Heart left ventricle (tissue), 16 donors: ENCODE data around the gene RARRES2. TPM values are rescaled to one million over a fixed set of nuclear protein-coding genes. Genes with fewer than 3 reads are reported as not detected.

ENCODE experiments used
- ATAC-seq, 4 donors: fragments of 200-7000 bp; cut with Tn5 transposase; one replicate each; pipeline ENCODE4 v1.9.1; 2020 to 2022; ENCODE audit warnings: moderate library complexity in 4 of 4, mild to moderate bottlenecking in 3 of 4, moderate number of reproducible peaks in 1 of 4
- DNase-seq, 5 donors: peaks; one replicate each; pipeline ENCODE4 v3.0.0-alpha.2; 2020
- H3K27ac ChIP-seq, 12 donors: fragments of 200-600 bp; sonication (generic) in 4 of 12; one replicate each; pipeline versions ENCODE4 v1.5.0 to v1.8.0; 2016 to 2022; ENCODE audit warnings: mild to moderate bottlenecking in 2 of 12
- H3K27me3 ChIP-seq, 9 donors: fragments of 200-600 bp; sonication (generic) in 2 of 9; one replicate each; pipeline versions ENCODE4 v1.5.1 to v1.8.0; 2016 to 2022; ENCODE audit warnings: mild to moderate bottlenecking in 3 of 9
- H3K36me3 ChIP-seq, 9 donors: fragments of 200-600 bp; sonication (generic) in 2 of 9; one replicate each; pipeline versions ENCODE4 v1.5.0 to v1.8.0; 2018 to 2022; ENCODE audit warnings: mild to moderate bottlenecking in 2 of 9
- H3K4me1 ChIP-seq, 12 donors: fragments of 200-600 bp; sonication (generic) in 4 of 12; one replicate each; pipeline versions ENCODE4 v1.5.0 to v1.8.0; 2016 to 2022; ENCODE audit warnings: mild to moderate bottlenecking in 3 of 12
- H3K4me3 ChIP-seq, 12 donors: fragments of 200-600 bp; sonication (generic) in 4 of 12; one replicate each; pipeline versions ENCODE4 v1.5.0 to v1.8.0; 2017 to 2022; ENCODE audit warnings: mild to moderate bottlenecking in 9 of 12, moderate library complexity in 4 of 12
- H3K9me3 ChIP-seq, 12 donors: fragments of 200-600 bp; sonication (generic) in 4 of 12; one replicate each; pipeline versions ENCODE4 v1.5.0 to v1.8.0; 2016 to 2022; ENCODE audit warnings: mild to moderate bottlenecking in 1 of 12
- POLR2A ChIP-seq, 2 donors: fragments of 450-650 bp; IDR thresholded peaks; one replicate each; pipeline ENCODE4 v1.6.1; 2017; ENCODE audit warnings: antibody characterized with exemption in 2 of 2, mild to moderate bottlenecking in 2 of 2, moderate library complexity in 2 of 2
- WGBS, 4 donors: extraction: QIAGEN DNeasy Blood & Tissue Kit in 2 of 4; methylation state at CpG; one replicate each; pipeline versions ENCODE4 v1.1.5 to v1.1.7; 2013 to 2018; 5-methylcytosine and 5-hydroxymethylcytosine counted together
- intact Hi-C, 10 donors: fragments of 100-400 bp; cut with DNase I; formaldehyde crosslinking; loops; one replicate each; pipeline versions ENCODE4 v1.11.1 to v1.14.2; 2022
- long read RNA-seq, 3 donors: library from polyadenylated mRNA; unstranded; transcript quantifications; one replicate each; pipeline ENCODE4 v2.0.0, GENCODE V29; 2020 to 2021
- polyA plus RNA-seq, 2 donors: library from polyadenylated mRNA; stranded (reverse); fragments of 200-250 nt; gene quantifications; one replicate each; pipeline ENCODE4 v1.2.3, GENCODE V29; 2013
- total RNA-seq, 9 donors: library from RNA; depleted of rRNA in 2 of 9; stranded (reverse); fragments of >200 nt in 2 of 9; fragmentation: NEBNext Ultra II Directional in 3 of 9; extraction: Animal tissue kit (Norgen Biotek cat#: 25700) in 3 of 9; gene quantifications; one replicate each; pipeline versions ENCODE4 v1.1.0 to v1.2.4, GENCODE V29; 2016 to 2023
- TF ChIP-seq, protein P1 (sequence below), 12 donors: fragments of 200-600 bp; sonication (generic) in 4 of 12; IDR thresholded peaks; one replicate each; pipeline versions ENCODE4 v1.5.0 to v1.8.0; 2018 to 2022; ENCODE audit warnings: antibody characterized with exemption in 12 of 12, mild to moderate bottlenecking in 5 of 12
- donor health status: ischemic (EF 13 %, LVEDD 7.1; RV severe dilation, severe dysfunction).
- donor health status: healthy with polysubstance abuse.
- donor health status: DM: no; HTN: yes; CAD: no.
- donor health status: DM: no; HTN: no; CAD: no.
- donor health status: ischemic (EF 25% LVEDD 6.9; RV normal size, moderate dysfunction).
- donor health status: ischemic (EF 25% LVEDD 5.7; RV mildly dilated, moderate dysfunction).
- donor health status: healthy.
- donor health status: DM: yes; HTN: yes; CAD: no.
- donor health status: ischemic (EF 35%, LVEDD 5.7; RV mildly dilated, moderate dysfunction).
- donor health status: nonischemic (EF 11% LVEDD 7.7; RV severe dilation, severe dysfunction).
- donor health status: DM: yes; HTN: yes; CAD: no.
- donor health status: PGD.
- donor health status: ischemic (EF 29% LVEDD 5.4; RV normal size, mild dysfunction).
- donor health status: nonischemic (EF 23%, LVEDD 6.1; RV moderate dilation, normal function).

The RARRES2 gene
- total RNA-seq (100 to 1,000 TPM in 2 of 9 donors, 10 to 100 TPM in 3, 1 to 10 TPM in 4; 3.9 to 108 (median 12.6) TPM), polyA plus RNA-seq (10 to 100 TPM in 1 of 2 donors, 1 to 10 TPM in 1; 9.2 to 16.0 TPM)
- long read RNA-seq, donor 1, transcript RARRES2-201 (6 exons, 740 nt) = major isoform, 5 of 5 reads
- long read RNA-seq, donor 1, partial matches to known transcripts = 0 of 5 reads
- long read RNA-seq, donor 1, other reads (novel, unspliced or antisense) = 0 of 5 reads
- long read RNA-seq, donor 2, partial matches to known transcripts = 0 of 1 reads
- long read RNA-seq, donor 2, other reads (novel, unspliced or antisense) = 0 of 1 reads
- long read RNA-seq, donor 3, partial matches to known transcripts = 0 of 3 reads
- long read RNA-seq, donor 3, other reads (novel, unspliced or antisense) = 0 of 3 reads

DNA sequence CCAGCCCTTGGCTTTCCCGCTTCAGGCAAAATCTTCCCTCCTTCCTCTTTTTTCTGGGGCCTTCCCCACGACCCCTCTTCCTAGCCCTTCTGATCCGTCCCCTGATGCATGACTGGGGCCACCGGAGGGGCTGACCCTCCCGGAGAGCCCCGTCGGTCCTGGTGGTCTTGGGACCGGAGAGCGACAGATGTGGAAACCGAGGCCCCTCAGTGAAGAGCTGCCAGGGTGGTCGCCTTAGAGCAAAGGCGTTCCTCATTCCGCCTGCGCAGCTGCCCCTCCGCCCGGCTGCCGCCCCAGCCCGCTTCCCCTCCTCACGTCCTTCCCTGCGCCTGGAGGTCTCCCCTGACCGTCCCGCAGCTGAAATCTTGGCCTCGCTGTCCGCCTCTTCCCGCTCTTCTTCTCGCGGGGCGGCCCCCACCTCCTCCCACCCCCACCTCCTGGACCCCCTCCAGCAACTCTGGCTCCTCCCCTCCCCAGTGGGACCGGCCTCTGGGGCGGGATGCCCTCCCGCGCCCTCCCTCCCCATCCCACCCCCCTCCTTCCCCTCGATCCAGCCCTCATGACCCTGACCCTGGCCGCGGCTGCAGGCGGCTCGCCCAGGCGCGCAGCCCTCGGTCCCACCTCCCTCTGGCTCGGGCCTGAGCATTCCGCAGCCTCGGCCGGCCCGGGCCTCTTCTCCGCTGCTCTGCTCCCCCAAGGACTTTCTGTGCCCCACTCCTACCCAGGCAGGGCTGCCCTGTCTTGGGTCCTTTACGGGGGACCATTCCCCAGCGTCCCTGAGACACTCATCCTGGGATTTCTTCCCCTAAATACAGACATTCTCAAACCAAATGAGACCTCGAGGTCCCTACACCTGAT, at the start of gene RARRES2:
Gene RARRES2 (minus strand): TSS at position 367 of the 858 bp plus-strand sequence. CDS start 1,020 bp downstream, outside the sequence.
- intact Hi-C loops = no loop called here
- peak within 1 kb of the TSS; percentile 8 to 65 (median 48) for H3K4me3 ChIP-seq
- peak within 1 kb of the TSS in 7 of 12 donors; percentile 0 to 93 (median 46) for H3K27ac ChIP-seq
- peaks cover 0 to 27% (median 12%) of the 10 kb centered on the region in 12 donors for H3K4me1 ChIP-seq
- ATAC-seq (peak in 3 of 4 donors; percentile 52 to 71 (median 68)), DNase-seq (peak in 4 of 5 donors; percentile 49 to 78 (median 60))
- H3K9me3 ChIP-seq = peaks cover 0 to 10% (median 2%) of the 10 kb centered on the region in 12 donors
- peaks cover 0 to 42% (median 7%) of the 10 kb centered on the region in 9 donors for H3K27me3 ChIP-seq
- no peak for TF ChIP-seq POLR2A (IDR thresholded peaks at IDR 0.05)
- TF ChIP-seq, protein P1, sequence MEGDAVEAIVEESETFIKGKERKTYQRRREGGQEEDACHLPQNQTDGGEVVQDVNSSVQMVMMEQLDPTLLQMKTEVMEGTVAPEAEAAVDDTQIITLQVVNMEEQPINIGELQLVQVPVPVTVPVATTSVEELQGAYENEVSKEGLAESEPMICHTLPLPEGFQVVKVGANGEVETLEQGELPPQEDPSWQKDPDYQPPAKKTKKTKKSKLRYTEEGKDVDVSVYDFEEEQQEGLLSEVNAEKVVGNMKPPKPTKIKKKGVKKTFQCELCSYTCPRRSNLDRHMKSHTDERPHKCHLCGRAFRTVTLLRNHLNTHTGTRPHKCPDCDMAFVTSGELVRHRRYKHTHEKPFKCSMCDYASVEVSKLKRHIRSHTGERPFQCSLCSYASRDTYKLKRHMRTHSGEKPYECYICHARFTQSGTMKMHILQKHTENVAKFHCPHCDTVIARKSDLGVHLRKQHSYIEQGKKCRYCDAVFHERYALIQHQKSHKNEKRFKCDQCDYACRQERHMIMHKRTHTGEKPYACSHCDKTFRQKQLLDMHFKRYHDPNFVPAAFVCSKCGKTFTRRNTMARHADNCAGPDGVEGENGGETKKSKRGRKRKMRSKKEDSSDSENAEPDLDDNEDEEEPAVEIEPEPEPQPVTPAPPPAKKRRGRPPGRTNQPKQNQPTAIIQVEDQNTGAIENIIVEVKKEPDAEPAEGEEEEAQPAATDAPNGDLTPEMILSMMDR (IDR thresholded peaks at IDR 0.05) = no peak
- WGBS, 4 donors = 11 to 25% (median 16%) methylated on average over 39 to 49 of the region's 49 CpGs
- H3K36me3 ChIP-seq = no peaks in the 10 kb centered on the region

DNA sequence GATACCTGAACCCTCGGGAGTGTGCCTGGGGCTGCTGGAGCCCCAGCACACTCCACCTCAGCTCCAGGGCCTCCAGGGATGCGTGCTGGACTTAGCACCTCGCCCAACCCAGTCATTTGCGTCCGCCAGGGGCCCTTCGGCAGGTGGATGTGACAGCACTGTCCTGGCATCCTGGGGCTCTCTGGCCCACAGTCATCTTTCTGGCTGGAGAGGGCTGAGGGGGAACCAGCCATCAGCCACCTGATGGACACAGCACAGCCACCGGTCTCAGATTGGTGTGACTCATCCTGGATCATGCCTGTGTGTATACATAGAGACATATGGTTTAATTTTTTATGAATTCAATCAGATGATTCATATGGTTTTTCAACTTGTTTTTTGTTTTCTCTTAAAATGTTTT, 48.8 kb upstream of the RARRES2 start:
- DNase-seq (peak in 1 of 5 donors; percentile 43), ATAC-seq (no peak)
- Histone ChIP-seq H3K4me1 (peaks cover 0 to 18% (median 0%) of the 10 kb centered on the region in 12 donors), H3K4me3 (no peak overlapping the region), H3K27ac (no peak overlapping the region), H3K9me3 (no peaks in the 10 kb centered on the region), H3K27me3 (no peaks in the 10 kb centered on the region), H3K36me3 (peaks cover 0 to 16% (median 0%) of the 10 kb centered on the region in 9 donors)
- WGBS, 4 donors = 96 to 98% (median 97%) methylated on average over 6 to 7 of the region's 7 CpGs
- intact Hi-C loops = no loop called here
- TF ChIP-seq POLR2A (IDR thresholded peaks at IDR 0.05) = no peak
- TF ChIP-seq, protein P1 (IDR thresholded peaks at IDR 0.05) = no peak

DNA sequence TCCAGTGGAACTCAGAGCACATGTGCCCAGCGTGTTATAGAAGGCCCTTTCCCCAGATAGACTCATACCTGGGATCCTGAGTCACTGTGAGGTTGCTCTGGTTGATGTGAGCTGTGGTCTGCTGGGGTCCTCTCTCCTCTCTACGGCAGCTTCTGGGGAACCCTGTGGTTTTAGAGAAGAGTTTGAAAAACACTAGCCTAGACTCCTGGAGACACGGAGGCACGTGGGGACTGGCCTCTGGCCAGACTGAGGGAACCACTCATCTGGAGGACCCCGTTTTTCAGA, 48.0 kb upstream of the RARRES2 start:
- Histone ChIP-seq H3K27me3 (no peaks in the 10 kb centered on the region), H3K36me3 (peaks cover 0 to 16% (median 0%) of the 10 kb centered on the region in 9 donors), H3K27ac (peak overlapping the region in 6 of 12 donors; percentile 57 to 77 (median 61)), H3K9me3 (no peaks in the 10 kb centered on the region), H3K4me3 (no peak overlapping the region), H3K4me1 (peaks cover 0 to 18% (median 0%) of the 10 kb centered on the region in 12 donors)
- intact Hi-C loops = no loop called here
- DNase-seq (no peak), ATAC-seq (no peak)
- TF ChIP-seq, protein P1 (IDR thresholded peaks at IDR 0.05) = no peak
- TF ChIP-seq POLR2A (IDR thresholded peaks at IDR 0.05) = no peak
- 71 to 90% (median 81%) methylated on average over 5 of the region's 5 CpGs for WGBS, 4 donors
